Smooth muscle cell (in vitro differentiated cells): ENCODE data around the gene APBA2. TPM values are rescaled to one million over a fixed set of nuclear protein-coding genes. Genes with fewer than 3 reads are reported as not detected.

Experiments used
- DNase-seq: peaks from one replicate; lab custom pipeline; 2025; ENCODE audit not compliant: unreplicated experiment; lab: John Stamatoyannopoulos, UW
- H2AFZ ChIP-seq: fragments of 200-600 bp; sonication (generic); 2 replicates; pipeline ENCODE4 v1.6.0; 2016; ENCODE audit warnings: antibody characterized with exemption, low read depth, mild to moderate bottlenecking
- H3F3A ChIP-seq: fragments of 200-600 bp; sonication (generic); 2 replicates; pipeline ENCODE4 v1.6.0; 2017; ENCODE audit warnings: antibody characterized with exemption, low read depth
- H3K27ac ChIP-seq: fragments of 200-600 bp; sonication (generic); 2 replicates; pipeline ENCODE4 v1.5.1; 2016; ENCODE audit warnings: low read depth, mild to moderate bottlenecking
- H3K27me3 ChIP-seq: fragments of 200-600 bp; sonication (generic); 2 replicates; pipeline ENCODE4 v1.6.1; 2016; ENCODE audit warnings: low read depth, mild to moderate bottlenecking
- H3K36me3 ChIP-seq: fragments of 200-600 bp; sonication (generic); 2 replicates; pipeline ENCODE4 v1.5.1; 2016; ENCODE audit warnings: low read depth
- H3K4me1 ChIP-seq: fragments of 200-600 bp; sonication (generic); 2 replicates; pipeline ENCODE4 v1.5.1; 2016; ENCODE audit warnings: low read depth
- H3K4me2 ChIP-seq: fragments of 200-600 bp; sonication (generic); 2 replicates; pipeline ENCODE4 v1.6.0; 2016; ENCODE audit warnings: mild to moderate bottlenecking
- H3K4me3 ChIP-seq: fragments of 200-600 bp; sonication (generic); 2 replicates; pipeline ENCODE4 v1.5.1; 2016; ENCODE audit warnings: mild to moderate bottlenecking
- H3K79me2 ChIP-seq: fragments of 200-600 bp; sonication (generic); 2 replicates; pipeline ENCODE4 v1.6.0; 2016; ENCODE audit warnings: low read depth, mild to moderate bottlenecking
- H3K9ac ChIP-seq: fragments of 200-600 bp; sonication (generic); 2 replicates; pipeline ENCODE4 v1.6.0; 2016; ENCODE audit warnings: low read depth
- H3K9me3 ChIP-seq: fragments of 200-600 bp; sonication (generic); replicated peaks from 2 replicates; pipeline ENCODE4 v1.5.1; 2016; ENCODE audit warnings: low read depth
- H4K20me1 ChIP-seq: fragments of 200-600 bp; sonication (generic); 2 replicates; pipeline ENCODE4 v1.6.0; 2016; ENCODE audit warnings: low read depth
- CTCF ChIP-seq: fragments of 200-600 bp; sonication (generic); IDR thresholded peaks from 2 replicates; pipeline ENCODE4 v1.5.1; 2017; ENCODE audit warnings: borderline replicate concordance, mild to moderate bottlenecking, antibody characterized with exemption; ENCODE audit not compliant: insufficient read depth, poor library complexity, severe bottlenecking
- WGBS: methylation state at CpG from one replicate; pipeline ENCODE4 v1.1.7; 2016; ENCODE audit warnings: low lambda C conversion rate; 5-methylcytosine and 5-hydroxymethylcytosine counted together
- polyA plus RNA-seq: library from polyadenylated mRNA; unstranded; fragments of >200 nt; fragmentation: Nextera tagmentation; extraction: Ambion mirVana; gene quantifications from 2 replicates; pipeline ENCODE4 v1.2.1, GENCODE V29; 2016
- total RNA-seq: library from RNA; depleted of rRNA; stranded (reverse); fragments of >200 nt; gene quantifications from 2 replicates; pipeline ENCODE4 v1.2.3, GENCODE V29; 2014

Gene APBA2
- total and polyA plus RNA-seq, 2 experiments from 2014 or later: 10.2 to 14.9 TPM

- WGBS: 92% methylated on average over 6 of the region's 7 CpGs
- no peak overlapping the region for H3K4me2 ChIP-seq
- H3K27me3 ChIP-seq: no peaks in the 10 kb centered on the region
- H3K79me2 ChIP-seq: no peaks in the 10 kb centered on the region
- peaks cover 8% of the 10 kb centered on the region for H3K4me1 ChIP-seq
- H3K27ac ChIP-seq: no peak overlapping the region
- H4K20me1 ChIP-seq: no peaks in the 10 kb centered on the region
- H3K4me3 ChIP-seq: no peak overlapping the region
- no peak overlapping the region for H2AFZ ChIP-seq
- no peak overlapping the region for H3K9ac ChIP-seq
- no peaks in the 10 kb centered on the region for H3K9me3 ChIP-seq
- no peak for TF ChIP-seq CTCF
- H3K36me3 ChIP-seq: no peaks in the 10 kb centered on the region
- DNase-seq: no peak
- no peaks in the 10 kb centered on the region for H3F3A ChIP-seq
Measured at GRCh38 chr15:28993720-28994053, 107.9 kb downstream of the APBA2 start.

GRCh38 chr15:28994142-28994830 is 108.5 kb downstream of the APBA2 start:
- no peak for DNase-seq
- Histone ChIP-seq H3K9ac (no peak overlapping the region), H3K79me2 (no peaks in the 10 kb centered on the region), H3K36me3 (no peaks in the 10 kb centered on the region), H3K4me2 (no peak overlapping the region), H3K27ac (no peak overlapping the region), H4K20me1 (no peaks in the 10 kb centered on the region), H3K4me1 (peaks cover 8% of the 10 kb centered on the region), H3K9me3 (no peaks in the 10 kb centered on the region), H3K27me3 (no peaks in the 10 kb centered on the region), H3F3A (no peaks in the 10 kb centered on the region), H3K4me3 (no peak overlapping the region), H2AFZ (no peak overlapping the region)
- WGBS: 90% methylated on average over 14 of the region's 14 CpGs
- no peak for TF ChIP-seq CTCF

- H3F3A ChIP-seq: no peaks in the 10 kb centered on the region
- H3K9me3 ChIP-seq: no peaks in the 10 kb centered on the region
- no peaks in the 10 kb centered on the region for H3K27me3 ChIP-seq
- peaks cover 8% of the 10 kb centered on the region for H3K4me1 ChIP-seq
- H3K27ac ChIP-seq: no peak overlapping the region
- H3K79me2 ChIP-seq: no peaks in the 10 kb centered on the region
- H2AFZ ChIP-seq: no peak overlapping the region
- H3K4me2 ChIP-seq: no peak overlapping the region
- no peaks in the 10 kb centered on the region for H3K36me3 ChIP-seq
- no peak for DNase-seq
- no peak for TF ChIP-seq CTCF
- WGBS: 90% methylated on average over 13 of the region's 13 CpGs
- no peaks in the 10 kb centered on the region for H4K20me1 ChIP-seq
- H3K4me3 ChIP-seq: no peak overlapping the region
- H3K9ac ChIP-seq: no peak overlapping the region
Measured at GRCh38 chr15:28994831-28995596, 109.2 kb downstream of the APBA2 start.
